Choroid plexus epithelial cell (primary cell): ENCODE data around the gene SDF4.

ENCODE experiments used
- DNase-seq: peaks from one replicate; pipeline ENCODE4 v3.0.0-alpha.2; 2010; ENCODE audit warnings: low read depth
- H3K4me3 ChIP-seq: 2 replicates; pipeline ENCODE4 v1.5.1; 2011; ENCODE audit warnings: low read depth, mild to moderate bottlenecking, control low read depth, low read length, moderate library complexity
- CTCF ChIP-seq: conservative IDR thresholded peaks from 2 replicates; pipeline ENCODE4 v1.5.1; 2011; ENCODE audit warnings: low read depth, mild to moderate bottlenecking, control low read depth, inconsistent platforms, low read length, moderate library complexity

Gene SDF4

GRCh38 chr1:1215881-1216605 lies 15.8 kb downstream of the SDF4 start:
- no peak overlapping the region for H3K4me3 ChIP-seq
- DNase-seq, result no peak
- TF ChIP-seq CTCF, result no peak

GRCh38 chr1:1215080-1215676 lies 16.6 kb downstream of the SDF4 start:
- DNase-seq, result peak; percentile 22
- no peak overlapping the region for H3K4me3 ChIP-seq

GRCh38 chr1:1213345-1214265 lies 18.2 kb downstream of the SDF4 start, which contains the start of gene TNFRSF4:
Gene TNFRSF4 (minus strand): TSS chr1:1214153. CDS start chr1:1214127, 26 bp downstream.
- no peak for TF ChIP-seq CTCF
- H3K4me3 ChIP-seq, result no peak within 1 kb of the TSS
- DNase-seq, result no peak

More at GRCh38 chr1:1215080-1215676, 16.6 kb downstream of the SDF4 start:
- TF ChIP-seq CTCF, result no peak

GRCh38 chr1:1212780-1213344 lies 18.9 kb downstream of the SDF4 start:
- no peak for DNase-seq
- TF ChIP-seq CTCF, result no peak
- H3K4me3 ChIP-seq, result no peak overlapping the region

GRCh38 chr1:1211541-1212441 lies 20.0 kb downstream of the SDF4 start:
- H3K4me3 ChIP-seq, result no peak overlapping the region
- TF ChIP-seq CTCF, result no peak
- no peak for DNase-seq
